CD4-positive, alpha-beta T cell treated with Interleukin-15 for 4 hours (primary cell): ENCODE data around the gene ACSS1.

ENCODE experiments used
- DNase-seq: peaks from one replicate; pipeline ENCODE4 v3.0.0-alpha.2; 2020; ENCODE audit warnings: low spot score

ACSS1 gene

GRCh38 chr20:25046181-25046641, 11.7 kb downstream of the ACSS1 start:
- no peak for DNase-seq

- no peak for DNase-seq
Observed at GRCh38 chr20:25045343-25045712, 12.6 kb downstream of the ACSS1 start.

GRCh38 chr20:25044660-25045342, 13.1 kb downstream of the ACSS1 start:
- no peak for DNase-seq

- no peak for DNase-seq
Observed at GRCh38 chr20:25044261-25044560, 13.7 kb downstream of the ACSS1 start.

GRCh38 chr20:25043499-25044260, 14.3 kb downstream of the ACSS1 start:
- no peak for DNase-seq

- peak; percentile 33 for DNase-seq
Observed at GRCh38 chr20:25042531-25043498, 15.1 kb downstream of the ACSS1 start.

GRCh38 chr20:25041813-25042530, 16.0 kb downstream of the ACSS1 start:
- no peak for DNase-seq

- DNase-seq = no peak
Observed at GRCh38 chr20:25040438-25040831, 17.5 kb downstream of the ACSS1 start.

- no peak for DNase-seq
Observed at GRCh38 chr20:25039697-25040437, 18.1 kb downstream of the ACSS1 start.

- DNase-seq = no peak
Observed at GRCh38 chr20:25038591-25039015, 19.3 kb downstream of the ACSS1 start.

- DNase-seq = no peak
Observed at GRCh38 chr20:25038103-25038410, 19.9 kb downstream of the ACSS1 start.

- no peak for DNase-seq
Observed at GRCh38 chr20:25037288-25038102, 20.4 kb downstream of the ACSS1 start.

- no peak for DNase-seq
Observed at GRCh38 chr20:25036331-25036936, 21.5 kb downstream of the ACSS1 start.

GRCh38 chr20:25035921-25036320, 22.0 kb downstream of the ACSS1 start:
- peak; percentile 20 for DNase-seq

GRCh38 chr20:25033924-25034300, 24.0 kb downstream of the ACSS1 start:
- DNase-seq = no peak

- DNase-seq = no peak
Observed at GRCh38 chr20:25033265-25033923, 24.5 kb downstream of the ACSS1 start.

GRCh38 chr20:25032478-25033264, 25.3 kb downstream of the ACSS1 start:
- DNase-seq = no peak

- no peak for DNase-seq
Observed at GRCh38 chr20:25032065-25032477, 25.9 kb downstream of the ACSS1 start.

- DNase-seq = no peak
Observed at GRCh38 chr20:25031241-25031640, 26.7 kb downstream of the ACSS1 start.
